GM12892 (cell line): ENCODE data around the gene TSPAN13.

Experiments
- POLR2A ChIP-seq: IDR thresholded peaks from 2 replicates; pipeline ENCODE4 v1.6.1; 2011; ENCODE audit warnings: low read depth, low read length, control low read depth
- POLR2AphosphoS5 ChIP-seq: IDR thresholded peaks from 2 replicates; pipeline ENCODE4 v1.6.1; 2011; ENCODE audit warnings: low read depth, low read length, control low read depth

DNA sequence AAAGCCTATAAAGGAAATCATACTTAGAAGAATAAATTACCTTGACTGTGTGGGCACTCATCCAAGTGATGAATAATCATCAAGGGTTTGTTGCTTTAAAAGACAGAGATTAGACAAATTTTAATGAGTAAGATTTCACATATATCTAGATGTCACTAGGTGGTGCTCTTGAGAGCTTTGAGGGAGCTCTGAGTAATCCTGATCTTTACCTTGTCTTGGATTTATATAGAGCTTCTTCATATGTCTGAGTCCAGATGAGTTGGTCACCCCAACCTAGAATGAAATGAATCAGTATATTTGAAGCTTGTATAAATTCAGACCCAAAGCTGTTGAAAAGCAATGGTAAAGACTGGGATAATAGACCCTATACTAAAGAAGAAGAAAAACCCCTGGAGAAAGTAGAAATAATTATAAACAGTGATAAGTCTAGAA lies 47.6 kb downstream of the TSPAN13 start:
- no peak for TF ChIP-seq POLR2A
- no peak for TF ChIP-seq POLR2AphosphoS5
